Thoracic aorta (tissue), 2 donors: ENCODE measurements around the gene WNT11. TPM values are rescaled to one million over a fixed set of nuclear protein-coding genes. Genes with fewer than 3 reads are reported as not detected.

Experiments
- ATAC-seq: fragments of 150-250 bp; one replicate; pipeline ENCODE4 v1.8.0; 2017; ENCODE audit warnings: low read depth; ENCODE audit not compliant: insufficient number of reproducible peaks, low FRiP score
- DNase-seq: peaks from one replicate; pipeline ENCODE4 v3.0.0-alpha.2; 2020; ENCODE audit warnings: low spot score
- H3K27ac ChIP-seq, 2 donors: fragments of 200-600 bp; sonication (generic); 1 replicate in 1 of 2; 2 replicates in 1 of 2; pipeline ENCODE4 v1.5.1; 2016; ENCODE audit warnings: mild to moderate bottlenecking in 2 of 2, moderate library complexity in 2 of 2
- H3K27me3 ChIP-seq: fragments of 200-600 bp; sonication (generic); replicated peaks from 2 replicates; pipeline ENCODE4 v1.6.0; 2016; ENCODE audit warnings: mild to moderate bottlenecking; ENCODE audit not compliant: insufficient read depth
- H3K36me3 ChIP-seq: fragments of 200-600 bp; sonication (generic); one replicate; pipeline ENCODE4 v1.5.1; 2016
- H3K4me1 ChIP-seq, 2 donors: fragments of 200-600 bp; sonication (generic); 1 replicate in 1 of 2; 2 replicates in 1 of 2; pipeline versions ENCODE4 v1.5.1 to v1.6.0; 2016; ENCODE audit warnings: low read depth in 2 of 2, mild to moderate bottlenecking in 1 of 2; ENCODE audit not compliant: control insufficient read depth in 1 of 2
- H3K4me3 ChIP-seq: fragments of 200-600 bp; sonication (generic); 2 replicates; pipeline ENCODE4 v1.5.1; 2016; ENCODE audit warnings: mild to moderate bottlenecking
- H3K9me3 ChIP-seq: fragments of 200-600 bp; sonication (generic); 2 replicates; pipeline ENCODE4 v1.5.1; 2016
- CTCF ChIP-seq: fragments of 200-600 bp; sonication (generic); IDR thresholded peaks from one replicate; pipeline ENCODE4 v1.5.1; 2019; ENCODE audit warnings: antibody characterized with exemption
- total RNA-seq, 2 donors: library from RNA; depleted of rRNA; stranded (reverse); fragments of >200 nt; gene quantifications; one replicate each; pipeline versions ENCODE4 v1.1.0 to v1.2.3, GENCODE V29; 2016

WNT11 gene
- total RNA-seq, 2 donors from 2014 or later: 12.0 to 35.1 TPM

GRCh38 chr11:76159303-76159937 lies 46.9 kb downstream of the WNT11 start:
- Histone ChIP-seq H3K4me3 (no peak overlapping the region), H3K27me3 (no peaks in the 10 kb centered on the region), H3K4me1 (peaks cover 4 to 7% of the 10 kb centered on the region in 2 donors), H3K27ac (no peak overlapping the region), H3K36me3 (no peaks in the 10 kb centered on the region), H3K9me3 (no peaks in the 10 kb centered on the region)
- DNase-seq (no peak), ATAC-seq (no peak)
- no peak for TF ChIP-seq CTCF

DNA sequence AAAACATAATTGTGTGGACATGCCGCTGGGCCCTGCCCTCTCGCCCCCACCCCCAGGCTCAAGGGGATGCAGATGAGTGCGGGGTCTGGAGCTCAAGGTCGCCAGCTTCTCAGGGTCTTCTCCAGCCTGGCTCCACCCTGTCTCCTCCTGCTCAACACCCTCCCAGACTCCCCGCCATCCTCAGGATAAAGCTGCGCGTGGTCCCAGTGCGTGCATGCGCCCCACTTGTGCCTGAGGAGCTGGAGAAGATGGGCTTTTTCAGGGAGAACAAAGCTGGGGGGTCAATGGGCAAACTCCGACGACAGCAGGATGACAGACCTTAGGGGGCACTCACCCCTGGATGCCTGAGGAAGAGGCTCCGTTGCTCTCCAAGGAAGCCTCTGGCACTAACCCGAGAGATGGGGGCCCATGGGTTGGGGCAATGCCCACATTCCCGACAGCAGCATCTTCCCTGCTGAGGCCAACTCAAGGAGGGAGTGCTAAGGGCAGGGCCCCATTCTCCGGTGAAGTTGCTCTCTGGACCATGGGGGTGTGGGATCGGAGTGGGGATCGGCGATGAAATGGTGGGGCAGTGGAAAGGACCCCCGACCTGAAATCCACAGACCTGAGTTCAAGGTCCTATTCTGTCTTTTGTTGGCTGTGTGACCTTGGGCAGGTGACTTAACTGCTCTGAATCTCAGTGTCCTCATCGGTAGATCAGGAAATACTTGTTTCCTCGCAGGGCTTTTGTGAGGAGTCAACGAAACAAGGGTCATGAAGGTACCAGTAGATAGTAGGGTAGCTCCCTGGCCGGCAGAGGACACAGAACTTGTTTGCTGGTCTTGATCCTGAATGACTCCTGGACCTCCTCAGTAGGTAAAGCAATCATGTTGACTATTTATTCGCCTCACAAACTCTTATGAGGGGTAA lies 47.7 kb downstream of the WNT11 start:
- no peak for DNase-seq

GRCh38 chr11:76157891-76158290 lies 48.4 kb downstream of the WNT11 start:
- no peak for TF ChIP-seq CTCF
- no peaks in the 10 kb centered on the region for H3K27me3 ChIP-seq
- H3K4me1 ChIP-seq: peaks cover 4 to 7% of the 10 kb centered on the region in 2 donors
- H3K4me3 ChIP-seq: no peak overlapping the region
- ATAC-seq (no peak), DNase-seq (no peak)
- no peaks in the 10 kb centered on the region for H3K9me3 ChIP-seq
- no peaks in the 10 kb centered on the region for H3K36me3 ChIP-seq
- H3K27ac ChIP-seq: no peak overlapping the region

More for the DNA sequence above, 47.7 kb downstream of the WNT11 start:
- Histone ChIP-seq H3K27me3 (no peaks in the 10 kb centered on the region), H3K36me3 (no peaks in the 10 kb centered on the region), H3K4me1 (peaks cover 4 to 7% of the 10 kb centered on the region in 2 donors), H3K4me3 (no peak overlapping the region), H3K27ac (no peak overlapping the region), H3K9me3 (no peaks in the 10 kb centered on the region)
- ATAC-seq: no peak
- no peak for TF ChIP-seq CTCF

DNA sequence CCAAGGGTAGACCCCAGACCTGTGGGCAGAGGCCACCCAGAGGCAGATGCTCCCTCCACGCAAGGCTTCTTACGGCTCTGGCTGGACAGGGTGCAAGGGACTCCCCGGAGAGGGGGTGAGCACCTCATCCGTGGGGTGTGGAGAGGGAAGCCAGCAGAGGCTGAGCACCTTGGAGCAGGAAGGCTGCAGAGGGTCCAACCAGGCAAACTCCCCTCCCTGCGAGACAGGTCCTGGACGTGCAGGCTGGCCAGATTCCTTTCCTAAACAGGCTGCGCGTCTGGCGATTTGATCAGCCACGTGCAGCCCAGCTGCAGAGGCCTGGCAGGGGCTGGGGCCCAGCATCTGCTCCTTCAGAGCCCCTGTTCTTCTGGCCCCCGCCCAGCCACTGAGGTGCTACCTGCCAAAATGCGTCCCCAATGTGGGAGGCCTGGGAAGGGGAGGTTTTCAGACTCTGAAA lies 49.3 kb downstream of the WNT11 start:
- H3K27me3 ChIP-seq: no peaks in the 10 kb centered on the region
- ATAC-seq: no peak
- peaks cover 4 to 7% of the 10 kb centered on the region in 2 donors for H3K4me1 ChIP-seq
- DNase-seq: no peak
- H3K4me3 ChIP-seq: no peak overlapping the region
- H3K27ac ChIP-seq: no peak overlapping the region
- TF ChIP-seq CTCF: no peak
- no peaks in the 10 kb centered on the region for H3K9me3 ChIP-seq
- H3K36me3 ChIP-seq: no peaks in the 10 kb centered on the region

GRCh38 chr11:76155500-76156227 lies 50.6 kb downstream of the WNT11 start:
- TF ChIP-seq CTCF: no peak
- Histone ChIP-seq H3K36me3 (no peaks in the 10 kb centered on the region), H3K27ac (no peak overlapping the region), H3K4me1 (no peaks in the 10 kb centered on the region), H3K4me3 (no peak overlapping the region), H3K9me3 (no peaks in the 10 kb centered on the region), H3K27me3 (no peaks in the 10 kb centered on the region)
- ATAC-seq (no peak), DNase-seq (no peak)
